Right atrium auricular region (tissue), 2 donors: ENCODE measurements around the gene DLEC1. TPM values are rescaled to one million over a fixed set of nuclear protein-coding genes. Genes with fewer than 3 reads are reported as not detected.

Experiments used
- DNase-seq: peaks from one replicate; pipeline ENCODE4 v3.0.0-alpha.2; 2019; ENCODE audit warnings: low spot score
- H3K27ac ChIP-seq, 2 donors: fragments of 200-600 bp; sonication (generic); 1 replicate in 1 of 2; 2 replicates in 1 of 2; pipeline ENCODE4 v1.5.1; 2016 to 2019
- H3K27me3 ChIP-seq, 2 donors: fragments of 200-600 bp; sonication (generic); one replicate each; pipeline versions ENCODE4 v1.5.1 to v1.6.0; 2017 to 2019
- H3K36me3 ChIP-seq: fragments of 200-600 bp; sonication (generic); one replicate; pipeline ENCODE4 v1.5.1; 2016
- H3K4me1 ChIP-seq, 2 donors: fragments of 200-600 bp; sonication (generic); one replicate each; pipeline versions ENCODE4 v1.5.1 to v1.6.0; 2017 to 2019
- H3K4me3 ChIP-seq, 2 donors: fragments of 200-600 bp; sonication (generic); 1 replicate in 1 of 2; 2 replicates in 1 of 2; pipeline ENCODE4 v1.5.1; 2017 to 2019; ENCODE audit warnings: mild to moderate bottlenecking in 1 of 2, moderate library complexity in 1 of 2
- H3K9me3 ChIP-seq, 2 donors: fragments of 200-600 bp; sonication (generic); one replicate each; pipeline ENCODE4 v1.5.1; 2019
- CTCF ChIP-seq, 2 donors: fragments of 200-600 bp; sonication (generic); IDR thresholded peaks; one replicate each; pipeline ENCODE4 v1.5.1; 2019; ENCODE audit warnings: antibody characterized with exemption in 2 of 2
- total RNA-seq, 2 donors: library from RNA; depleted of rRNA; stranded (reverse); fragments of >200 nt; gene quantifications; one replicate each; pipeline ENCODE4 v1.1.0, GENCODE V29; 2016

Gene DLEC1
- total RNA-seq, 2 donors from 2014 or later = 0.22 to 0.35 TPM

- Histone ChIP-seq H3K27ac (no peak overlapping the region), H3K4me3 (no peak overlapping the region), H3K4me1 (no peaks in the 10 kb centered on the region), H3K27me3 (no peaks in the 10 kb centered on the region), H3K36me3 (peaks cover 9% of the 10 kb centered on the region), H3K9me3 (no peaks in the 10 kb centered on the region)
- DNase-seq = no peak
- TF ChIP-seq CTCF (IDR thresholded peaks at IDR 0.05) = no peak
Measured at GRCh38 chr3:38115645-38116427, 76.8 kb downstream of the DLEC1 start.

- Histone ChIP-seq H3K27ac (no peak overlapping the region), H3K36me3 (peaks cover 17% of the 10 kb centered on the region), H3K9me3 (no peaks in the 10 kb centered on the region), H3K27me3 (no peaks in the 10 kb centered on the region), H3K4me1 (no peaks in the 10 kb centered on the region), H3K4me3 (no peak overlapping the region)
- no peak for TF ChIP-seq CTCF (IDR thresholded peaks at IDR 0.05)
- no peak for DNase-seq
Measured at GRCh38 chr3:38116471-38117162, 77.6 kb downstream of the DLEC1 start.

- Histone ChIP-seq H3K27ac (no peak overlapping the region), H3K9me3 (no peaks in the 10 kb centered on the region), H3K4me1 (no peaks in the 10 kb centered on the region), H3K27me3 (no peaks in the 10 kb centered on the region), H3K4me3 (no peak overlapping the region), H3K36me3 (peaks cover 22% of the 10 kb centered on the region)
- no peak for TF ChIP-seq CTCF (IDR thresholded peaks at IDR 0.05)
- no peak for DNase-seq
Measured at GRCh38 chr3:38117163-38117716, 78.2 kb downstream of the DLEC1 start.

- H3K27ac ChIP-seq = no peak overlapping the region
- peaks cover 29% of the 10 kb centered on the region for H3K36me3 ChIP-seq
- H3K4me1 ChIP-seq = no peaks in the 10 kb centered on the region
- peak; percentile 66 to 80 for TF ChIP-seq CTCF (IDR thresholded peaks at IDR 0.05)
- no peaks in the 10 kb centered on the region for H3K27me3 ChIP-seq
- DNase-seq = peak; percentile 69
- H3K4me3 ChIP-seq = no peak overlapping the region
- H3K9me3 ChIP-seq = no peaks in the 10 kb centered on the region
Measured at GRCh38 chr3:38117748-38118420, 78.9 kb downstream of the DLEC1 start.

- no peaks in the 10 kb centered on the region for H3K4me1 ChIP-seq
- H3K9me3 ChIP-seq = no peaks in the 10 kb centered on the region
- no peak overlapping the region for H3K4me3 ChIP-seq
- no peaks in the 10 kb centered on the region for H3K27me3 ChIP-seq
- H3K36me3 ChIP-seq = peaks cover 36% of the 10 kb centered on the region
- no peak overlapping the region for H3K27ac ChIP-seq
- DNase-seq = no peak
- TF ChIP-seq CTCF (IDR thresholded peaks at IDR 0.05) = no peak
Measured at GRCh38 chr3:38118421-38119247, 79.6 kb downstream of the DLEC1 start.
